IMR-90 (cell line): ENCODE measurements around the gene DYNLT4.
"Not testable (repeated sequence)": the region's sequence is repeated elsewhere in the genome, so short reads cannot be mapped to it uniquely, and the experiment has no call there.

Source experiments
- CHD1 ChIP-seq: IDR thresholded peaks from 2 replicates; pipeline ENCODE4 v1.6.1; 2012; ENCODE audit warnings: low read depth, low read length, improper control_type of control experiment
- FOS ChIP-seq: fragments of 150-350 bp; IDR thresholded peaks from 2 replicates; pipeline ENCODE4 v1.6.1; 2016; ENCODE audit warnings: low read depth, low read length
- MAFK ChIP-seq: IDR thresholded peaks from 2 replicates; pipeline ENCODE4 v1.6.1; 2012; ENCODE audit warnings: low read depth, low read length, improper control_type of control experiment
- MAZ ChIP-seq: IDR thresholded peaks from 2 replicates; pipeline ENCODE4 v1.6.1; 2012; ENCODE audit warnings: low read depth, mild to moderate bottlenecking, low read length, improper control_type of control experiment, moderate library complexity, borderline replicate concordance
- NFE2L2 ChIP-seq: fragments of 150-350 bp; IDR thresholded peaks from 2 replicates; pipeline ENCODE4 v1.6.1; 2016; ENCODE audit warnings: low read depth, mild to moderate bottlenecking, low read length
- POLR2A ChIP-seq: IDR thresholded peaks from 2 replicates; pipeline ENCODE4 v1.6.1; 2012; ENCODE audit warnings: mild to moderate bottlenecking, low read depth, low read length
- RFX5 ChIP-seq: IDR thresholded peaks from 2 replicates; pipeline ENCODE4 v1.8.0; 2012; ENCODE audit warnings: low read depth, mild to moderate bottlenecking, low read length, moderate library complexity
- TF ChIP-seq, protein P1 (sequence below): conservative IDR thresholded peaks from 2 replicates; pipeline ENCODE4 v1.5.1; 2012; ENCODE audit warnings: mild to moderate bottlenecking, low read depth, low read length, improper control_type of control experiment
- TF ChIP-seq, protein P2 (sequence below): fragments of 150-350 bp; IDR thresholded peaks from 2 replicates; pipeline ENCODE4 v1.6.1; 2017; ENCODE audit warnings: mild to moderate bottlenecking, antibody characterized with exemption, low read length, low read depth

DNA sequence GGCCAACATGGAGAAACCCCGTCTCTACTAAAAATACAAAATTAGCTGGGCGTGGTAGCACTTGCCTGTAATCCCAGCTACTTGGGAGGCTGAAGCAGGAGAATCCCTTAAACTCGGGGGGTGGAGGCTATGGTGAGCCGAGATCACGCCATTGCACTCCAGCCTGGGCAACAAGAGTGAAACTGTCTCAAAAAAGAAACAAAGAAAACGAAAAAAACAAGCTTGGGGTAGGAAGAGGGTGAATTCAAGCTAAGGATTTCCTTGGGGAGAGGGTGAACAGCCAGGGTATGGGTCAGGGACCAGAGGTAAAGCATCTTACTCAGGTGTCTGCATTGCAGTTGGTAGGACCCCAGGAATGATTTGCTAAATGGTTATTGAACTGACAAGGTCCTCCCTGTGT lies 40.7 kb downstream of the DYNLT4 start:
- TF ChIP-seq, protein P1, sequence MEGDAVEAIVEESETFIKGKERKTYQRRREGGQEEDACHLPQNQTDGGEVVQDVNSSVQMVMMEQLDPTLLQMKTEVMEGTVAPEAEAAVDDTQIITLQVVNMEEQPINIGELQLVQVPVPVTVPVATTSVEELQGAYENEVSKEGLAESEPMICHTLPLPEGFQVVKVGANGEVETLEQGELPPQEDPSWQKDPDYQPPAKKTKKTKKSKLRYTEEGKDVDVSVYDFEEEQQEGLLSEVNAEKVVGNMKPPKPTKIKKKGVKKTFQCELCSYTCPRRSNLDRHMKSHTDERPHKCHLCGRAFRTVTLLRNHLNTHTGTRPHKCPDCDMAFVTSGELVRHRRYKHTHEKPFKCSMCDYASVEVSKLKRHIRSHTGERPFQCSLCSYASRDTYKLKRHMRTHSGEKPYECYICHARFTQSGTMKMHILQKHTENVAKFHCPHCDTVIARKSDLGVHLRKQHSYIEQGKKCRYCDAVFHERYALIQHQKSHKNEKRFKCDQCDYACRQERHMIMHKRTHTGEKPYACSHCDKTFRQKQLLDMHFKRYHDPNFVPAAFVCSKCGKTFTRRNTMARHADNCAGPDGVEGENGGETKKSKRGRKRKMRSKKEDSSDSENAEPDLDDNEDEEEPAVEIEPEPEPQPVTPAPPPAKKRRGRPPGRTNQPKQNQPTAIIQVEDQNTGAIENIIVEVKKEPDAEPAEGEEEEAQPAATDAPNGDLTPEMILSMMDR = not testable (repeated sequence)
- TF ChIP-seq MAFK, POLR2A, CHD1, RFX5, FOS, NFE2L2, MAZ: not testable (repeated sequence)
- TF ChIP-seq, protein P2, sequence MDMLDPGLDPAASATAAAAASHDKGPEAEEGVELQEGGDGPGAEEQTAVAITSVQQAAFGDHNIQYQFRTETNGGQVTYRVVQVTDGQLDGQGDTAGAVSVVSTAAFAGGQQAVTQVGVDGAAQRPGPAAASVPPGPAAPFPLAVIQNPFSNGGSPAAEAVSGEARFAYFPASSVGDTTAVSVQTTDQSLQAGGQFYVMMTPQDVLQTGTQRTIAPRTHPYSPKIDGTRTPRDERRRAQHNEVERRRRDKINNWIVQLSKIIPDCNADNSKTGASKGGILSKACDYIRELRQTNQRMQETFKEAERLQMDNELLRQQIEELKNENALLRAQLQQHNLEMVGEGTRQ = not testable (repeated sequence)
